GM12891 (cell line): ENCODE data around the gene SLC25A26.

ENCODE experiments used
- DNase-seq: peaks from one replicate; pipeline ENCODE4 v3.0.0; 2011; ENCODE audit warnings: low spot score; ENCODE audit not compliant: insufficient read length
- FAIRE-seq: peaks from 2 replicates; lab custom pipeline; 2011; peaks lifted over from hg19 to GRCh38; lab: Jason Lieb, UNC
- PAX5 ChIP-seq: IDR thresholded peaks from 2 replicates; pipeline ENCODE4 v1.6.1; 2011; ENCODE audit warnings: low read length, moderate library complexity, mild to moderate bottlenecking; ENCODE audit not compliant: insufficient read depth, severe bottlenecking
- POLR2A ChIP-seq: IDR thresholded peaks from 2 replicates; pipeline ENCODE4 v1.6.1; 2011; ENCODE audit warnings: low read depth, low read length, control low read depth
- POLR2AphosphoS5 ChIP-seq: IDR thresholded peaks from 2 replicates; pipeline ENCODE4 v1.6.1; 2011; ENCODE audit warnings: low read depth, low read length, control low read depth
- POU2F2 ChIP-seq: IDR thresholded peaks from 2 replicates; pipeline ENCODE4 v1.6.1; 2011; ENCODE audit warnings: low read depth, mild to moderate bottlenecking, control low read depth, low read length, moderate library complexity
- SPI1 ChIP-seq: IDR thresholded peaks from 2 replicates; pipeline ENCODE4 v1.6.1; 2011; ENCODE audit warnings: low read depth, low read length, control low read depth
- TAF1 ChIP-seq: IDR thresholded peaks from 2 replicates; pipeline ENCODE4 v1.6.1; 2011; ENCODE audit warnings: low read depth, low read length, control low read depth

SLC25A26 gene

GRCh38 chr3:66239513-66240123 lies 18.8 kb downstream of the SLC25A26 start:
- TF ChIP-seq POLR2AphosphoS5, result no peak
- TF ChIP-seq SPI1, result no peak
- no peak for TF ChIP-seq TAF1
- no peak for TF ChIP-seq POU2F2
- TF ChIP-seq PAX5, result no peak
- TF ChIP-seq POLR2A, result no peak
- DNase-seq (no peak), FAIRE-seq (no peak)

GRCh38 chr3:66241466-66241865 lies 20.7 kb downstream of the SLC25A26 start:
- FAIRE-seq (no peak), DNase-seq (no peak)
- TF ChIP-seq PAX5 (no peak), SPI1 (no peak), POLR2AphosphoS5 (no peak), POLR2A (no peak), POU2F2 (no peak), TAF1 (no peak)

- TF ChIP-seq POLR2AphosphoS5 (no peak), SPI1 (no peak), POLR2A (no peak), PAX5 (no peak), POU2F2 (no peak), TAF1 (no peak)
- DNase-seq (no peak), FAIRE-seq (no peak)
These were observed 22.1 kb downstream of the SLC25A26 start for GRCh38 chr3:66242788-66243464.

- no peak for FAIRE-seq
- DNase-seq, result no peak
- TF ChIP-seq TAF1, result no peak
- no peak for TF ChIP-seq POLR2AphosphoS5
- TF ChIP-seq POU2F2, result no peak
These were observed 27.8 kb downstream of the SLC25A26 start for GRCh38 chr3:66248641-66249040.

- FAIRE-seq (peak; percentile 5), DNase-seq (no peak)
- no peak for TF ChIP-seq TAF1
- no peak for TF ChIP-seq POLR2AphosphoS5
- no peak for TF ChIP-seq POLR2A
- TF ChIP-seq SPI1, result no peak
- TF ChIP-seq POU2F2, result no peak
- no peak for TF ChIP-seq PAX5
These were observed 33.2 kb downstream of the SLC25A26 start for GRCh38 chr3:66253790-66254620.

GRCh38 chr3:66255865-66256264 lies 35.1 kb downstream of the SLC25A26 start:
- no peak for FAIRE-seq
- DNase-seq, result no peak
- TF ChIP-seq SPI1, result peak; percentile 61; the same call in 1 of the 2 replicates
- no peak for TF ChIP-seq TAF1

- DNase-seq (no peak), FAIRE-seq (no peak)
- TF ChIP-seq POU2F2 (no peak), SPI1 (no peak), TAF1 (no peak), PAX5 (no peak), POLR2AphosphoS5 (no peak), POLR2A (no peak)
These were observed 36.0 kb downstream of the SLC25A26 start for GRCh38 chr3:66256806-66257205.

- DNase-seq, result no peak
- TF ChIP-seq TAF1 (no peak), POLR2AphosphoS5 (no peak), SPI1 (no peak)
- no peak for FAIRE-seq
These were observed 38.9 kb downstream of the SLC25A26 start for GRCh38 chr3:66259566-66260255.

GRCh38 chr3:66260431-66260830 lies 39.6 kb downstream of the SLC25A26 start:
- FAIRE-seq (no peak), DNase-seq (no peak)
- no peak for TF ChIP-seq SPI1
- TF ChIP-seq POLR2AphosphoS5, result no peak
- no peak for TF ChIP-seq TAF1
- no peak for TF ChIP-seq POLR2A
- TF ChIP-seq PAX5, result no peak

- no peak for FAIRE-seq
- TF ChIP-seq POU2F2, result no peak
- no peak for TF ChIP-seq TAF1
- TF ChIP-seq POLR2AphosphoS5, result no peak
- TF ChIP-seq PAX5, result no peak
- no peak for TF ChIP-seq POLR2A
- no peak for TF ChIP-seq SPI1
- DNase-seq, result no peak
These were observed 40.6 kb downstream of the SLC25A26 start for GRCh38 chr3:66261355-66261754.
